Superior temporal gyrus (tissue), 1 donor: ENCODE results near the gene MEGF8.

ENCODE experiments used
- DNase-seq: peaks from one replicate; pipeline ENCODE4 v3.0.0-alpha.2; 2016; ENCODE audit errors: extremely low spot score

The MEGF8 gene

GRCh38 chr19:42386974-42387707 is 61.7 kb downstream of the MEGF8 start:
- DNase-seq, result no peak

- no peak for DNase-seq
These were observed 63.5 kb downstream of the MEGF8 start for GRCh38 chr19:42388851-42389489.

- DNase-seq, result no peak
These were observed 64.5 kb downstream of the MEGF8 start, which contains the start of gene CNFN for GRCh38 chr19:42389899-42390298. Gene CNFN (minus strand): TSS chr19:42390297. CDS start chr19:42389037, 1,260 bp downstream.

GRCh38 chr19:42392165-42392564 is 66.7 kb downstream of the MEGF8 start:
- DNase-seq, result no peak

GRCh38 chr19:42394751-42395150 is 69.3 kb downstream of the MEGF8 start:
- DNase-seq, result no peak

GRCh38 chr19:42396381-42397262 is 71.2 kb downstream of the MEGF8 start:
- DNase-seq, result peak; percentile 99

- no peak for DNase-seq
These were observed 72.1 kb downstream of the MEGF8 start for GRCh38 chr19:42397263-42398166.

- DNase-seq, result no peak
These were observed 75.0 kb downstream of the MEGF8 start for GRCh38 chr19:42400404-42400803.

- DNase-seq, result peak; percentile 86
These were observed 76.2 kb downstream of the MEGF8 start for GRCh38 chr19:42401365-42402303.

GRCh38 chr19:42402376-42403116 is 77.1 kb downstream of the MEGF8 start:
- DNase-seq, result no peak

- no peak for DNase-seq
These were observed 78.2 kb downstream of the MEGF8 start for GRCh38 chr19:42403586-42403985.

GRCh38 chr19:42406111-42406510 is 80.7 kb downstream of the MEGF8 start:
- DNase-seq, result no peak

GRCh38 chr19:42407085-42407815 is 81.8 kb downstream of the MEGF8 start:
- DNase-seq, result no peak

- DNase-seq, result no peak
These were observed 82.4 kb downstream of the MEGF8 start for GRCh38 chr19:42407816-42408175.

- no peak for DNase-seq
These were observed 84.0 kb downstream of the MEGF8 start for GRCh38 chr19:42409477-42409876.

- DNase-seq, result no peak
These were observed 84.9 kb downstream of the MEGF8 start for GRCh38 chr19:42410371-42410770.

- DNase-seq, result no peak
These were observed 86.2 kb downstream of the MEGF8 start for GRCh38 chr19:42411581-42412178.

GRCh38 chr19:42412227-42412626 is 86.8 kb downstream of the MEGF8 start:
- DNase-seq, result peak; percentile 84
